Measurements from ENCODE around the gene EMC6. TPM values are rescaled to one million over a fixed set of nuclear protein-coding genes. Genes with fewer than 3 reads are reported as not detected.

The EMC6 gene
- total and polyA plus RNA-seq, 2 of the 13 experiments (the other 11 are each of a cell fraction or from before 2014, with no cell fraction given) = 45.1 to 47.7 TPM

DNA sequence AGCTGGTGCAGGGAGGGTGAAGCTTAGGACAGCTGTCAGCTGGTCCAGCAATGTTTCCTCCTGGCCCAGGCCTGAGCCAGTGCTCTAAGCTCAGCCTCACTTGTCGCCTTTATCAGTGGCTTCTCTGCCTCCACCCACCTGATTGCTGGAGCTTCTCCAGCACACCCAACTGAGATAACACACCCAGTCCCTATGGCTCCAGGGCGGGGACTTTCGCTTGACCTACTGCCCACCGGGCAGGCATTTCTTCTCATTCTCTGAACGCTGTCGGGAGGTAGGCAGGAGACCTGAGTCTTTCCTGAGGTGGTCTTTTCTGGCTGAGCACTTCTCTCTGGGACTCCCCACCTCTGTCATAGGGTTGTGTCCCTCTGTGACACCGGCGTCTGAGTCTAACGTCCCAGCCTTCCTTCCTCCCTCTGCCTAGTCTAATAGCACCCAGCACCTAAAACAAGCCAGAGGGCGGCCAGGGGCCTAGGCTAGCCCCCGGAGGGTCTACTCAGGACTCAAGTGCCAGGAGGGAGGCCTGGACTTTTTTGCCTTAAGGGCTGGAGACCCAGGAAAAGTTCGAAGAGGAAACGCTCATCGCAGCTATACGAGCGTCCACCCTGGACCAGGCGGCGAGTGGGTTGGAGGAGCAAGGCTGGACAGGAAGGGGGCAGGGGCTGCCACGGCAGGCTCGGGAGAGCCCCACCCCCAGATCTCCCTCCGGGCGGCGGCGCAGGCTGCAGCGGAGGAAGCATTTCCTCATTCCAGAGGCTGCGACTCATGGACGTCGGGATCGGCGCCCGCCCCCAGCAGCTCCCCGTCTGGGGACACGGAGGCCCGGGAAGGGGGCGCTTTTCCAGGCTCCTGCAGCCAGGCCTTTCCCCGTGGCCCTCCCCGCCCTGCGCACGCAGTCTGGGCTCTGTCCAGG lies 990 bp upstream of the EMC6 start (continued):
- TF ChIP-seq TIGD3 (CRISPR knock-in tag; IDR thresholded peaks at IDR 0.05; ENCODE audit: borderline replicate concordance) (peak; percentile 95; the same call in 1 of the 2 replicates), ZNF101 (CRISPR knock-in tag; IDR thresholded peaks at IDR 0.05; ENCODE audit: borderline replicate concordance, low read depth) (no peak; the same call in 1 of the 2 replicates), HIC2 (CRISPR knock-in tag; IDR thresholded peaks at IDR 0.05; ENCODE audit: low read depth) (no peak), JUN (CRISPR knock-in tag; IDR thresholded peaks at IDR 0.05) (peak; percentile 83), U2AF1 (optimal IDR thresholded peaks at IDR 0.05; ENCODE audit: low read depth, low read length) (no peak), ZNF543 (CRISPR knock-in tag; IDR thresholded peaks at IDR 0.05) (no peak), HNRNPK (IDR thresholded peaks at IDR 0.05; ENCODE audit: low read depth, low read length, poor library complexity, severe bottlenecking) (no peak), ZNF792 (CRISPR knock-in tag; IDR thresholded peaks at IDR 0.05) (0 out of 2 replicates have a peak, but pooled peaks have one; percentile 5), ARID2 (CRISPR knock-in tag; IDR thresholded peaks at IDR 0.05; ENCODE audit: borderline replicate concordance) (no peak), ZFP1 (CRISPR knock-in tag; IDR thresholded peaks at IDR 0.05) (no peak), ZNF841 (CRISPR knock-in tag; IDR thresholded peaks at IDR 0.05; ENCODE audit: borderline replicate concordance) (no peak), HOXA3 (CRISPR knock-in tag; IDR thresholded peaks at IDR 0.05) (peak; percentile 31; the same call in 1 of the 2 replicates), KLF12 (CRISPR knock-in tag; IDR thresholded peaks at IDR 0.05; ENCODE audit: borderline replicate concordance) (no peak), MTF1 (CRISPR knock-in tag; IDR thresholded peaks at IDR 0.05) (no peak), CENPX (CRISPR knock-in tag; IDR thresholded peaks at IDR 0.05) (no peak), SAP130 (CRISPR knock-in tag; IDR thresholded peaks at IDR 0.05; ENCODE audit: low read depth) (peak; percentile 83), SUZ12 (IDR thresholded peaks at IDR 0.05; ENCODE audit: low read depth, low read length) (no peak), HMG20A (CRISPR knock-in tag; IDR thresholded peaks at IDR 0.05; ENCODE audit: borderline replicate concordance) (no peak)
- TF ChIP-seq, protein P1, sequence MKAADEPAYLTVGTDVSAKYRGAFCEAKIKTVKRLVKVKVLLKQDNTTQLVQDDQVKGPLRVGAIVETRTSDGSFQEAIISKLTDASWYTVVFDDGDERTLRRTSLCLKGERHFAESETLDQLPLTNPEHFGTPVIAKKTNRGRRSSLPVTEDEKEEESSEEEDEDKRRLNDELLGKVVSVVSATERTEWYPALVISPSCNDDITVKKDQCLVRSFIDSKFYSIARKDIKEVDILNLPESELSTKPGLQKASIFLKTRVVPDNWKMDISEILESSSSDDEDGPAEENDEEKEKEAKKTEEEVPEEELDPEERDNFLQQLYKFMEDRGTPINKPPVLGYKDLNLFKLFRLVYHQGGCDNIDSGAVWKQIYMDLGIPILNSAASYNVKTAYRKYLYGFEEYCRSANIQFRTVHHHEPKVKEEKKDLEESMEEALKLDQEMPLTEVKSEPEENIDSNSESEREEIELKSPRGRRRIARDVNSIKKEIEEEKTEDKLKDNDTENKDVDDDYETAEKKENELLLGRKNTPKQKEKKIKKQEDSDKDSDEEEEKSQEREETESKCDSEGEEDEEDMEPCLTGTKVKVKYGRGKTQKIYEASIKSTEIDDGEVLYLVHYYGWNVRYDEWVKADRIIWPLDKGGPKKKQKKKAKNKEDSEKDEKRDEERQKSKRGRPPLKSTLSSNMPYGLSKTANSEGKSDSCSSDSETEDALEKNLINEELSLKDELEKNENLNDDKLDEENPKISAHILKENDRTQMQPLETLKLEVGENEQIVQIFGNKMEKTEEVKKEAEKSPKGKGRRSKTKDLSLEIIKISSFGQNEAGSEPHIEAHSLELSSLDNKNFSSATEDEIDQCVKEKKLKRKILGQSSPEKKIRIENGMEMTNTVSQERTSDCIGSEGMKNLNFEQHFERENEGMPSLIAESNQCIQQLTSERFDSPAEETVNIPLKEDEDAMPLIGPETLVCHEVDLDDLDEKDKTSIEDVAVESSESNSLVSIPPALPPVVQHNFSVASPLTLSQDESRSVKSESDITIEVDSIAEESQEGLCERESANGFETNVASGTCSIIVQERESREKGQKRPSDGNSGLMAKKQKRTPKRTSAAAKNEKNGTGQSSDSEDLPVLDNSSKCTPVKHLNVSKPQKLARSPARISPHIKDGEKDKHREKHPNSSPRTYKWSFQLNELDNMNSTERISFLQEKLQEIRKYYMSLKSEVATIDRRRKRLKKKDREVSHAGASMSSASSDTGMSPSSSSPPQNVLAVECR (CRISPR knock-in tag; IDR thresholded peaks at IDR 0.05; ENCODE audit: borderline replicate concordance) = no peak; the same call in 1 of the 2 replicates
- TF ChIP-seq, protein P2, sequence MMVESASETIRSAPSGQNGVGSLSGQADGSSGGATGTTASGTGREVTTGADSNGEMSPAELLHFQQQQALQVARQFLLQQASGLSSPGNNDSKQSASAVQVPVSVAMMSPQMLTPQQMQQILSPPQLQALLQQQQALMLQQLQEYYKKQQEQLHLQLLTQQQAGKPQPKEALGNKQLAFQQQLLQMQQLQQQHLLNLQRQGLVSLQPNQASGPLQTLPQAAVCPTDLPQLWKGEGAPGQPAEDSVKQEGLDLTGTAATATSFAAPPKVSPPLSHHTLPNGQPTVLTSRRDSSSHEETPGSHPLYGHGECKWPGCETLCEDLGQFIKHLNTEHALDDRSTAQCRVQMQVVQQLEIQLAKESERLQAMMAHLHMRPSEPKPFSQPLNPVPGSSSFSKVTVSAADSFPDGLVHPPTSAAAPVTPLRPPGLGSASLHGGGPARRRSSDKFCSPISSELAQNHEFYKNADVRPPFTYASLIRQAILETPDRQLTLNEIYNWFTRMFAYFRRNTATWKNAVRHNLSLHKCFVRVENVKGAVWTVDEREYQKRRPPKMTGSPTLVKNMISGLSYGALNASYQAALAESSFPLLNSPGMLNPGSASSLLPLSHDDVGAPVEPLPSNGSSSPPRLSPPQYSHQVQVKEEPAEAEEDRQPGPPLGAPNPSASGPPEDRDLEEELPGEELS (CRISPR knock-in tag; IDR thresholded peaks at IDR 0.05) = peak; percentile 42; the same call in 1 of the 2 replicates

Measured in HepG2 (cell line).